SH-SY5Y (cell line): ENCODE results near the gene HECTD1.

Experiments
- GATA2 ChIP-seq: IDR thresholded peaks from 2 replicates; pipeline ENCODE4 v1.6.1; 2011; ENCODE audit warnings: mild to moderate bottlenecking, low read depth, low read length
- GATA3 ChIP-seq: IDR thresholded peaks from 2 replicates; pipeline ENCODE4 v1.6.1; 2011; ENCODE audit warnings: low read depth, mild to moderate bottlenecking, low read length, moderate library complexity

GRCh38 chr14:31229009-31229408 is 21.4 kb upstream of the HECTD1 start:
- TF ChIP-seq GATA3: no peak
- no peak for TF ChIP-seq GATA2
